Uterus (tissue), 2 donors: Measurements from ENCODE around the gene TBKBP1.

Experiments used
- POLR2A ChIP-seq, 2 donors: fragments of 450-650 bp; IDR thresholded peaks; one replicate each; pipeline ENCODE4 v1.6.1; 2016; ENCODE audit warnings: antibody characterized with exemption in 2 of 2, mild to moderate bottlenecking in 1 of 2, moderate library complexity in 1 of 2
- TF ChIP-seq, protein P1 (sequence below), 4 experiments: fragments of 200-600 bp in 2 of 4; fragments of 450-650 bp in 2 of 4; sonication (generic) in 2 of 4; IDR thresholded peaks; one replicate each; pipeline ENCODE4 v1.5.1; 2016 to 2019; ENCODE audit warnings: antibody characterized with exemption in 4 of 4, mild to moderate bottlenecking in 2 of 4, moderate library complexity in 1 of 4

DNA sequence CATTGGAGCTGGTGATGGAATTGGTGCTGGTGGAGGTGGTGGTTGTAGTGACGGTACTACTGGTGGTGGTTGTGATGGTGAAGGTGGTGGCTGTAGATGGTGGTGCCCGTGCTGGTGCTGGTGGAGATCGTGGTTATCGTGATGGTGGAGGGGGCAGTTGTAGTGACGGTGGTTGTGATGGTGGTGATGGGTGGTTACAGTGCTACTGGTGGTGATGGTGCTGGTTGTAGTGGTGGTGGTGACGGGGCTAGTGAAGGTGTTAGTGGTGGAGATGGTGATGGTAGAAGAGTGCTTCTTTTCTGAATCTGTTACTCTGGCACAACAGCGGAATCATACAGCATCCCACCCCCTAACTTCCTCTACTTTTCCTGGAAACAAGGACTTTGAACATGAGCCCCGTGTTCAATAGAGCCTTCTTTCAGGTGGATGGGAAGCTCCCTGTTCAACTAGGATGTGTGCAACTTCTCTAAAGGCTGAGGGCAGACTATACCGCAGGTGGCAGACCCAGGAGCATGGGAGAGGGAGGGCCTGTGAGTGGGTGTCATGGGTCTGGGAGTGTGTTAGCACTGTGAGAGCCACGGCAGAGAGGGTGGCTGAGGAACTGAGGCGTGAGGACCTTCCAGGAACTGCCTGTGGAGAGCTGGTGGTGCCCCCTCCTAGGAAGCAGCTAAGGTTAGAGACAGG lies 47.3 kb downstream of the TBKBP1 start:
- TF ChIP-seq, protein P1, sequence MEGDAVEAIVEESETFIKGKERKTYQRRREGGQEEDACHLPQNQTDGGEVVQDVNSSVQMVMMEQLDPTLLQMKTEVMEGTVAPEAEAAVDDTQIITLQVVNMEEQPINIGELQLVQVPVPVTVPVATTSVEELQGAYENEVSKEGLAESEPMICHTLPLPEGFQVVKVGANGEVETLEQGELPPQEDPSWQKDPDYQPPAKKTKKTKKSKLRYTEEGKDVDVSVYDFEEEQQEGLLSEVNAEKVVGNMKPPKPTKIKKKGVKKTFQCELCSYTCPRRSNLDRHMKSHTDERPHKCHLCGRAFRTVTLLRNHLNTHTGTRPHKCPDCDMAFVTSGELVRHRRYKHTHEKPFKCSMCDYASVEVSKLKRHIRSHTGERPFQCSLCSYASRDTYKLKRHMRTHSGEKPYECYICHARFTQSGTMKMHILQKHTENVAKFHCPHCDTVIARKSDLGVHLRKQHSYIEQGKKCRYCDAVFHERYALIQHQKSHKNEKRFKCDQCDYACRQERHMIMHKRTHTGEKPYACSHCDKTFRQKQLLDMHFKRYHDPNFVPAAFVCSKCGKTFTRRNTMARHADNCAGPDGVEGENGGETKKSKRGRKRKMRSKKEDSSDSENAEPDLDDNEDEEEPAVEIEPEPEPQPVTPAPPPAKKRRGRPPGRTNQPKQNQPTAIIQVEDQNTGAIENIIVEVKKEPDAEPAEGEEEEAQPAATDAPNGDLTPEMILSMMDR (IDR thresholded peaks at IDR 0.05), result no peak
- TF ChIP-seq POLR2A (IDR thresholded peaks at IDR 0.05), result no peak
